AG08396 (cell line): ENCODE measurements around the gene ZNF25.
"Not testable (repeated sequence)": the region's sequence is repeated elsewhere in the genome, so short reads cannot be mapped to it uniquely, and the experiment has no call there.

Experiments used
- DNase-seq: peaks from one replicate; pipeline ENCODE4 v3.0.0; 2012; ENCODE audit warnings: low spot score, mixed read lengths

The ZNF25 gene

GRCh38 chr10:37947526-37947925, 28.9 kb downstream of the ZNF25 start:
- DNase-seq: no peak

GRCh38 chr10:37937864-37938263, 38.6 kb downstream of the ZNF25 start:
- no peak for DNase-seq

DNA sequence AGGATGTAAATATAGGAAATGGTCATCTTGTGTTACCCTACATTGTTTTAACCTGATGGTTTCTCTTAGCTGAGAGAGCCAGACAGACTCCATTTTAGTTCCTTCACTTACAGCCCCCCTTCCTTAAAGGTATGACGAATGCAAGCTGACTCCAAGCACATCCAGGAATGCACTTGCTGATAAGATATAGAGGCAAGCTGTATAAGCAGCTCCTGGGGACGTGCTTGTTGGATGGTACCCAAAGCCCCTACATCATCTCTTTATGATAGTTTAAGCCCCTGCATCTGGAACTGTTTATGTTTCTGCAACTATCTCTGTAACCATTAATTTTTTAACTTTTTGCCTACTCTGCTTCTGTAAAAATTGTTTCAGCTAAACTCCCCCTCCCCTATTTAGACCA, 41.7 kb downstream of the ZNF25 start:
- no peak for DNase-seq

DNA sequence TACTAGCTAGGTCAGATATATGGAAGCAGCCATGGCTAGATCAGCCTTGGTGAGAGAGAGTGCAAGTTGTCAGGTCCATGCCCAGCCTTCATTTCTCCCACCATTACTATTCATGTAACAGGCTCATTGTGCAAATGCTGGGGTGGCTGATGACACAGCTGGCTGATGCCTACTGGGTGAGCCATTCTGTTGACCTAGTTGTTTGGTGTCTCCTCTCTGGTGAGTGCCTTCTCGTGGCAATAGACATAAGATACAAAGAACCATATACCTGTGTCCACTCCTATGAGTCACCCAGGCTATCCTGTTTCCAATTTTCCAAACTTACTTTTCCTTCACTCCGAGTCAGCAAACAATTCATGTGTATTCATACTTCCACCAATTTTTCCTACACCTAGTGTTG, 46.0 kb downstream of the ZNF25 start:
- no peak for DNase-seq

DNA sequence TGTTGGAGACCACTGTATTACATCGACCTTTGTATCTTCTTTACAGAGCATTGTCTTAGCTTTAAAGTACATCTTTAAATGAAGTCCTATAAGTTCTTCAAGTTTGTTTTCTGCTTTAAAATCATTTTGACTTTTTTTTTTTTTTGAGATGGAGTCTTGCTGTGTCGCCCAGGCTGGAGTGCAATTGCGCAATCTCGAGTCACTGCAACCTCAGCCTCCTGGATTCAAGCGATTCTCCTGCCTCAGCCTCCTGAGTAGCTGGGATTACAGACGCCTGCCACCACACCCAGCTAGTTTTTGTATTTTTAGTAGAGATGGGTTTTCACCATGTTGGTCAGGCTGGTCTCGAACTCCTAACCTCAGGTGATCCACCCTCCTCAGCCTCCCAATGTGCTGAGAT, 68.3 kb downstream of the ZNF25 start:
- DNase-seq: not testable (repeated sequence)

GRCh38 chr10:37906382-37906781, 70.1 kb downstream of the ZNF25 start:
- DNase-seq: no peak
